Activated CD4-positive, alpha-beta T cell treated with anti-CD3 and anti-CD28 coated beads, Interleukin-2, amount 50 U/mL, for 48 hours (primary cell): ENCODE results near the gene CCDC188.

Experiments
- DNase-seq, 2 experiments: peaks; one replicate each; pipeline ENCODE4 v3.0.0-alpha.2; 2020

CCDC188 gene

DNA sequence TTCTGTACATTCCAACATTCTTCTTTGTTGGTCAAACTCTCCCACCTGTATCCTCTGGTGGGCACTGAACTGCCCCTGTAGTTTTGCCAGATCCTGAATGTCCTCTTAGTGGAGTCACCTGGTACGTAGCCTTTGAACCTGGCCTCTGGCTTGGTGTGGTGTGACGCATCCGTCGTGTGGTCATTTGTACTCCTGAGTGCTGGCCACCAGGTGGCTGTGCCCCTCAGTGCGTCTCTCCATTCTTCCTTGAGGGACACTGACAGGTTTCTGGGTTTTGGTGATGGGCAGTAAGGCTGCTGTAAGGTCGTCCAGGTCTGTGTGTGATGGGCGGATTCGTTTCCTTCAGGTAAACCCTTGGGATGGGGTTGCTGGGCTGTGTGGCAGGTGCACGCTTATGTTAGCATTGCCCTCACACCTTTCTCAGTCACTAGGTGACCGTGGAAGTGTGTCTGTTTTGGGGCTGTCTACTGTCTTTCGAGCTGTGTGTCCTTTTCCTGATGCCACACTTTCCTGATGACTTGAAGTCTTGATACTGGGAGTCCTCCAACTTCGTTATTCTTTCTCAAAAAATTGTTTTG lies 48.6 kb downstream of the CCDC188 start:
- DNase-seq = no peak

DNA sequence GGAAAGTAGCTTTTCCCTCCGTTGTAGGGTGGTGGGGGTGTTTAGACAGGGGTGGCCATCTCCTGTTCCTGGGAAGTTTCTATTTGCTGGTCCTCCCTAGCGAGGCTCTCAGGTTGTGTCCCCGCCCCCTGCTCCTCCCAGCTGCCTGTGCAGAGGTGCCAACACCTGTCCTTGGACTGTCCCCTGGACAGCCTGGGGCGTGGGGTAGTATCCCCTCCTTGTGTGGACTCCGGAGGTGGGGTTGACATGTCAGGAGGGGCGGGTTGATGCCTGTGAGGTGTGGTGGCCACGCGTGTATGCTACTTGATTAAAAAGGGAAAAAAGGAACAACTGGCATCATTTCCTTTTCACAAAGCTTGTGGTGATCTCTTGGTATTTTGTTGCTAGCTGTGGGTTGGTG lies 49.2 kb downstream of the CCDC188 start:
- no peak for DNase-seq

DNA sequence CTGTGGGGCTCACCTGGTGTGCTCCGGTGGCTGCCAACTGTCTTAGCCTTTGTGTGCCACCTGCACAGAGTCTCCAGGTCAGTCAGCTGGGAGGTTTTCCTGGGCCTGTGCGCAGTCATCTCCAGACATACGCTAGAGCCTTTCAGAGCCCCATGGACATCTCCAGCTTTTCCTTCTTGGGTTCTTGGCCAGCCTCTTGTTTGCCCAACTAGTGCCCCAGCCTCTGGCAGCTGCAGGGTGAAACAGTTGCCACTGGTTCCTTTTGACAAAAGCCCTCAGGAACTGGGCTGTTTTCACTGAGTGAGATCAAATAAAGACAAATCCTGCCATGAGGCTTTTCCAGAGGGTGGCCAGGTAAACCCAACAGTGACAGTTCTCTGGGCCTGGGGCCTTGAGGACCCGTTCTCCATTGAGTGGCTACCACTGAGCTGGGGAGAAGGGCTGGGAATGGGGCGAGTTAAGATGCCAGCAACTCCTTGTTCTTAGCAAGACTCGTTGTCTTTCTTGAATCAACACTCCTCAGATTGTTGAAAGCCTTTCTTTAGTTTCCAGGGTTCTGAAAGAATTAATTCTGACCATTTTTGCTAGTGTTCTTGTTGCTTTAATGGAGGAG lies 51.6 kb downstream of the CCDC188 start:
- DNase-seq = no peak
